Stromal cell of bone marrow (primary cell): ENCODE data around the gene KRTAP10-1.
"Not testable (repeated sequence)": the region's sequence is repeated elsewhere in the genome, so short reads cannot be mapped to it uniquely, and the experiment has no call there.

Experiments
- DNase-seq: peaks from one replicate; pipeline ENCODE4 v3.0.0-alpha.2; 2012; ENCODE audit warnings: low read depth

Gene KRTAP10-1

DNA sequence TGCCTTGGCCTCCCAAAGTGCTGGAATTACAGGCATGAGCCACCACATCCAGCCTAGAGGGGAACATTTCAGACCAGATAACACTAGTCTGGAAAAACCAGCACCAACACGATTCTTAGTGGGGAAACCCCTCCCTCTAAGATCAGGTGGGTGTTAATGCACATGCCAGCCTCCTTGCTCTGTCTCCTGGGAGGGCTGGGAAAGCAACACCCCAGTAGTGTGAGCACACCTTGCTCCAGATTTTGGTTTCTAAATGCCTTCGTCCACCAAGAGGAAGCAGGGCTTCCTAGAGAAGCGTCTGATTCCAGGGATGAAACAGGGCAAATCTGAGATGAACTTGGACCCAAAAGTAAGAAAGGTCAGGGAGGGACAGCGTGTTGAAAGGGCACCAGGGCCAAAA lies 31.3 kb upstream of the KRTAP10-1 start:
- no peak for DNase-seq

DNA sequence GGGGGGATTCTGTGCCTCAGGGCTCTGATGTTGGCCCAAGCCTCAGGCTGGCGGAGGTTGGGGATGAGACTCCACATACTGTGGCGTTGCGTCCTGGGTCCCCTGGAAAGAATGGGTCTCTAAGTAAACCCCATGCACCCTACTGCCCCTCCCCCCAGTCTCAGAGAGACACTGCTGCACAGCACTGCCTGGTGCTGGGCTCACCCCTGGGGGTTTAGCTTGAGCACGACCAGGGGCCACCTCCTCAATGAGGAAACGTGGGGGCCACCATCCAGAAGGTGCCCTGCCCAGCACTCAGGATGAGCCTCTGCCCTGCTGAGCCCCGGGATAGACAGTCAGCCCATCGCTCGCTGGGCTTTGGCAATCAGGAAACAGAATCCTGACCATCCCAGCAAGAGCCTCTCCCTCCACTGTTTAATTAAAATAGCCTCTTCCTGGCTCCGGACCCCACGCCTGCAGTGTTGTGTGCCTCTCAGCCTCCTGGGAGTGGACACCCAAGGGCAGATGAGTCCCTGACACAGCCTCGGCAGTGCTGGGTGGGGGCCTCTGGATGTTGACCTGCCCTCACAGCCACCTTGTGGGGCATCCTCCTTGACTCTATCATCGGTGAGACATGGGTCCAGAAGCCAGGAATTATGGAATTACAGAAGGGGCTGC lies 30.0 kb upstream of the KRTAP10-1 start:
- DNase-seq = no peak

DNA sequence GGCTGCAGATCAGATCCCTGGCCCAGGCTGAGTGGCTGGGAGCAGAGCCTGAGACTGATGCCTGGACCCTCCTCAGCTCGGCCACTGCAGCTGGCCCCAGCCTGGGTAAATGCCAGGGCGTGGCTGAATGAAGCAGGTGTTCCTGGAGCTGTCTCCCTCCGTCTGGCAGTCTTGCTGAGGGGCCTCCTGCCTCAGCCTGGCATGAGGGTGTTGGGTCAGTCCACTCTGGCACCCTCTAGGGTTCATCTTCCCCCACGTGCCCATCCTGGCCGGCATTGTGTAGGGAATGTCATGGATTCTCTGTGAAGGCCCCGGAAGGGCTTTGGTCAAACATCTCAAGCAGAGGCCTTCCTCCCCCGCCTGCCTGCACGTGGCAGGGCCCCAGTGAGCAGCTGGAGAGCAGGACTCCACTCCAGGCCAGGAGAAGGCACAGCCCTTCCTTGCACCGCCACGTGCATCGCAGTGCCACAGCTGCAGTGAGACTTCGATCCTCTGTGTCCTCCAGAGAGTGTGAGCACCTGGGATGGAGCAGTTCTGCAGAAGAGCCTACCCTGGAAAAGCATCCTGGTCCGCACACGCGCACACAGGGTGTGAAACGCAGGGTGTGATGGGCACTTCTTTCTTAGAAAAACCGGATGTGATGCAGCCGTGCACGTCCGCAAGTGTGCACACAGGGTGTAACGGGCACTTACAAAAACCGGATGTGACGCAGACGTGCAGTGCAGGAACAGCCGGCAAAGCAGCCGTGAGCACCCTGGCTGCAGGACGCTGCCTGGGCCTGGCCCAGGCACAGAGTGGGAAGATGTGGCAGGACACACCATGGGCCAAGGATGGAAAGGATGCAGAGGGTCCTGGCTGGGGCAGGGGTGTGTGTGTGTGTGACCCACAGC lies 28.9 kb upstream of the KRTAP10-1 start:
- DNase-seq = no peak

DNA sequence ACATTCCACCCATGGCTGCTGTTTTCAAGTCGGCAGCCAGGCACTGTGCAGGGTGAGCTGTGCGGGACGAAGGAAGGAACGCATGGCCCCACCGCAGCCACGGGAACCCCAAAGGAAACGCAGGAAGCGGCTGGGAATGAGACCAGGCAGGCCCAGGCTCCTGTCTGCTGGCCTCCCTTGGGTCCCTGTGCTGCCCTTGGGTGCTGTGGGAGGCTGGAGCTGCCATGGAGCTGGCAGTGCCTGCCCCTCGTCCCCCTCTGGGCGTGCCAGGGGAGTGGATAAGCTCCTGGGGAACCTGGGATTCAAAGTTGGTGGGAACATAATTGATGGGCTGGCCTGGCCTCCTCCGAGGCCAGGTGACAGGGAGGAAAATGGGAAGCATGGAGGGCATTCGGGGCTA lies 28.3 kb upstream of the KRTAP10-1 start:
- no peak for DNase-seq

DNA sequence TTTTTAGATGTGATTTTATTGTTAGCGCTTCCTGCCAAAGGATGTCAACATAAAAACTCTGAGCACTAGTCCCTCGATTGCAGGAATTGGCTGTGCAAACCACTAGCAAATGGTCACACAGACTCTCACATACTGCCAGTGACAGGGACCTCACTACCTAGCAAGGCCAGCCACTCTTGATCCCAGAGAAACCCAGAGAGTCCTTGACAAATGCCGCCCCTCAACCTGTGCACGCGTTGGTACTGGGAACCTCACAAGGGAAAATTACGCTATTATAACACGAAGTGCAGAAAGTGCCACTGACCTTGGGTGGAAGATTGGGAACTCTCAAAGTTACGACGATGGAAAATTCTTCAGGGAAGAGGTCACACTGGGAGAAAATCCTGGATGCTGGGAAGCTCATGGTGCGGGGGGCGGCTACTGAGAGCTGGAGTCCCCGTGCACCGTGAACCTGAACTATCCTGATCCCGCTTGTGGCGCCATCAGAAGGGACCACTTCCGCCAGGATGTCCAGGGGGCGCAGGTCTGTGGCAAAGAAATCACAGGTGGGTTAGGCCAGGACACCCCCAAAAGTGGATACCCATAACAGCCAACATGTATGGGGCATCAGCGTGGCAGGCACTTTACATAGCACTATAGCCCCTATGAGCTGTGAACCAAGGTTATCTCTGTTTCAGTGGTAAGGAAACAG lies 27.6 kb upstream of the KRTAP10-1 start:
- no peak for DNase-seq

DNA sequence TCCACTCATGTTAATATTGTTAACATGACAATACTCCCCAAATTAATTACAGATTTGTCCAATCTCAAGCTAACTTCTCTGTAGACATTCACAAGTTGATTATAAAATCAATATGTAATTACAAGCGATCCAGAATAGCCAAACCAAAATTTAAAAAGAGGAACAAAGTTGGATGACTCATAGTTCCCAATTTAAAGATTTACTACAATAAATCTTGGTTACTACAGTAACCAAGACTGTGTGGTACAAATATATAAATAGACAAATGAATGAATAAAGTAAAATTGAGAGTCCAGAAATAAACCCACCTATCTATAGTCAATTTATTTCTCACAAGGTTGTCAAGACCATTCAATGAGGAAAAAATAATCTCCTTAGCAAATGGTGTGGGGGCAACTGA lies 26.4 kb upstream of the KRTAP10-1 start:
- DNase-seq = no peak

DNA sequence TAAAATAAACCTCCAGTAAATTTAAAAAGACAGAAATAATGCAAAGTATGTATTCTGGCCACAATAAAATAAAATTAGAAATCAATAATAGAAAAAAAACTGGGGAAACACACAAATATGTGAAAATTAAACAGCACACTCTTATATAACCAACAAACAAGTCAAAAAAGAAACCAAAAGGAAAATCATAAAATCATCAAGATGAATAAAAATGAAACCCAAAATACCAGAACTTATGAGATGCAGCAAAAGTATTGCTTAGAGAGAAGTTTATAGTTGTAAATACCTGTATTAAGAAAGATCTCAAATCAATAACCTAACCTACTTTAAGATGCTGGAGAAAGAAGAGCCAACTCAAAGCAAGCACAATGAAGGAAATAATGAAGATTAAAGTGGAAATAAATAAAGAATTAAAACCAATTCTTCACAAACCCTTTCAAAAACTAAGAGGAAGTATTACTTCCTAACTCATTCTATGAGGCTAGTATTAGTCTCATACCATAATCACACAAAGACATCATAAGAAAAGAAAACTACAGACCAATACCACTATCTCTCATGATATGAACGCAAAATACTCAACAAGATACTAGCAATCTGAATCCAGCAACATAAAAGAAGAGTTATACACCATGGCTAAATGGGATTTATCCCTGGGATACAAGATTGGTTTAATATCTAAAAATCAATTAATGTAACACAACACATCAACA lies 25.0 kb upstream of the KRTAP10-1 start:
- DNase-seq = no peak

DNA sequence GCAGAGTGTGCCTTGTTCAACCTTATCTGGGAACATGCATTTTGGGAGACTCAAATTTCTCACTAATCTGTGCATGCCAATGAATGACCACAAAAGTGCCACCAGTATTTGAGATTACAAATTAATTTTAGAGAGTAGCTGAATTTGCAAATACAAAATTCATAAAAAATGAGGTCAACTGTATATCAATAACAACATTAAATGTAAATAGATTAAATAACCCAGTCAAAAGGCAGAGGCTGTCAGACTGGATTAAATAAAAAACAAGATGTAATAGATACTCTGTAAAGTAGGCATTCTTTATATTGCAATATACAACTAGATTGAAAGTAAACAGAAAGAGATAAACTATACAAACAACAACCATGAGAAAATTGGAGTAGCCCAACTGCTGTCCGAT lies 24.1 kb upstream of the KRTAP10-1 start:
- DNase-seq = no peak

DNA sequence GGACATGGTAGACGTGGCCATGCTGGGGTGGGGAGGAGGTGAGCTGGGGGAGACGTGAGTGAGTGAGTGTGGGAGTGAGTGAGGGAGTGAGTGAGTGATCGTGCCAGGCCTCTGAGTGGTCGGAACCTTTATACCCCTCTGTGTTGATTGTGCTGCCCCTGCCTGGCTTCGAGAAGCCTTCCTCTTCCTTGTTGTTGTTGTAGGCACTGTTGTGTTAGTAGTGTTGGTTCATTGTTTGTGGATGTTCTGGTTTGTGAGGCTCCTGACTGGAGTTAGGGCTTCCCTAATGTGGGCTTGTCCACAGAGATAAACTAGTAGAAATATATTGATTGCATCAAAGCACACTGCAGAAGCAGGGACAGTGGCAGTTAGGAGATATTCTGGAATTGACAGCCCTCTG lies 18.7 kb upstream of the KRTAP10-1 start, which contains the start of gene KRTAP10-3:
TSS of gene KRTAP10-3 (minus strand) at position 101 of the 400 bp plus-strand sequence. CDS start at position 21, 80 bp downstream.
- DNase-seq = no peak

DNA sequence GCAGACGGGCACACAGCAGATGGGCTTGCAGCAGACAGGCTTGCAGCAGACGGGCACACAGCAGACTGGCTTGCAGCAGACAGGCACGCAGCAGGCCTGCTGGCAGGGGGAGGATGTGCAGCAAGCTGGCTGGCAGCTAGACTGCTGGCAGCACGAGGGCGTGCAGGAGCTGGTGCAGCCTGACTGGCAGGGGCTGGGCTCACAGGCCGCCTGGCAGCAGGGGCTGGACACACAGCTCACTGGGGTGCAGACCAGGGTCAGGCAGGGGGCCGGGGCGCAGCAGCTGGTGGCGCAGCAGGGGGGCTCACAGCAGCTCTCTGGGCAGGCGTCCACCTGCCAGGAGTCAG lies 18.3 kb upstream of the KRTAP10-1 start:
- not testable (repeated sequence) for DNase-seq

DNA sequence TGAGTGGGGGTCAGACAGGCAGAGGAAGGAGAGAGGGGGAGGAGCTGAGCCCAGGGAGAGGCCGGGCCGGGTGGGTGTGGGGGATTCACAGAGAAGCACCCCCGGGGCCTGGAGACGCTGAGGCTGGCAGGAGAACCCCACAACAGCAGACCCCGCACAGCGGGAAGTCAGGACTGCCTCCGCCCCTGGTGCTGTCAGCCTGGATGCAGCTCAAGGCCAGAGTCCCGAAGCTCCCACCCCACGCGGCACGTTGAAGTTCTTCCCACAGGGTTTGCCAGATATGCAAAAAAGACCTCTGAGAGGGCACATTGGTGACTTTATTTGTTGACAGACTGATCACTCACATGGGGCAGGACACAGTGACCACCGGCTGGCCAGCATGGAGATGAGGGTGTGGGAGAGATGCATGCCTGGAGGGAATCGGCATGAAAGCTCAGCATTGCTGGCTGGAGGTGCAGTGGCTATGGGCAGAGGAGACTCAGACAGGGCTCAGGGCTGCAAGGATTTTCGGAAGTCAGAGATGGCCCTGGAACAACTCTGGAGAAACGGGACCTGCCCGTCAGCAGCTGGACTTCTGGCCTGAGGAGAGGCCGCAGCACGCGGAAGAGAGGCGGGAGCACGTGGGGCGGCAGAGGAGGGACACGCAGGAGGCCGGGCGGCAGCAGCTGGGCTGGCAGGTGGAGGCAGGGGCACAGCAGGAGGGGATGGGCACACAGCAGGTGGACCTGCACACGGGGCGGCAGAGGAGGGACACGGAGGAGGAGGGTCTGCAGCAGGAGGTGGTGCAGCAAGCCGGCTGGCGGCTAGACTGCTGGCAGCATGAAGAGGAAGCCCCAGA lies 17.7 kb upstream of the KRTAP10-1 start:
- DNase-seq = no peak

DNA sequence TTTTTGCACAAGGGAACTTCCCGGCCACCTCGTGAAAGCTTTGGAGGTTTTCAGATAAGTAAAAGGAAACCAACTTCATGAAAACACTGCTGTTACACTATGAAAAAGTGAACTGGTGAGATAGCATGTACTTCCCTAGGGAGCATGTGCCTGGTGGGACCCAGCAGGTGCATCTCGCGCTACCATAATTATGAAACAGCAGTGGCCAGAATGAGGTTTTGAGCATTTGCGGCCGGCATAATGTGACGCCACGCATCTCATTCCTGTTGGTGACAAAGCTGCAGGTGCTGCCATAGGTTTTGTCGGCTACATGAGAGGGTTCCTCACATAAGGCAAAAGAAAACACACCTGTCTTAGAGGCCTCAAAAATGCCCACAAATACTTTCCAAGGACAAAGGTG lies 16.9 kb upstream of the KRTAP10-1 start:
- DNase-seq = no peak

DNA sequence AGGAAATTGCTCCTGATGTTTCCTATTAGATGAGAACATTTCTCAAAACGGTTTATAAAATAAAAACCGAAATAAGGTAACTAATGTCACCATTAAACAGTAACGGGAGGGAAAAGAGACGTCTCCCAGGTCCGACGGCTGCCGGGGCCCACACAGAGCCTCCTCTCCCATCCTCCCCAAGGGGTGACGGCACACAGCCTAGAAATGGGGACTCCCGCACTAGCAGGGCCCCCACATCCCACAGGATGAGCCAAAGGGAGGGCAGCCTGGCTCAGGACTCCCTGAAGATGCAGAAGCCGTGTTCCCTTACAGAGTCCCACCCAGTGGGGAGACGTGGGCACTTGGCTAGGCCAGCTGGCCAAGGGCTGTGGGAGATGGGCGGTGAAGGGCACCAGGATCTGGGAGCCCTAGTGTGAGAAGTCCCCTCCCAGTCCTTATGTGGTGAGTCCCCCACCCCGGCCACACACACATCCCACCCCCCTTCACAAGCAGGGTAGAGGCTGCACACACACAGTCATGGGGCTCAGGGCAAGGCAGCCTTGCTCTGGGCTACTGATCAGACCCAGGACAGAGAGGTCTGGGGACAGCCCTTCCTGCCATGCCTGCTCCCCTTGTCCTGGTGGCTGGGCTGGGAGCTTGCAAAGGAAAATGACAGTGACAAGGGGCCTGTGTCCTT lies 15.3 kb upstream of the KRTAP10-1 start:
- DNase-seq = no peak

DNA sequence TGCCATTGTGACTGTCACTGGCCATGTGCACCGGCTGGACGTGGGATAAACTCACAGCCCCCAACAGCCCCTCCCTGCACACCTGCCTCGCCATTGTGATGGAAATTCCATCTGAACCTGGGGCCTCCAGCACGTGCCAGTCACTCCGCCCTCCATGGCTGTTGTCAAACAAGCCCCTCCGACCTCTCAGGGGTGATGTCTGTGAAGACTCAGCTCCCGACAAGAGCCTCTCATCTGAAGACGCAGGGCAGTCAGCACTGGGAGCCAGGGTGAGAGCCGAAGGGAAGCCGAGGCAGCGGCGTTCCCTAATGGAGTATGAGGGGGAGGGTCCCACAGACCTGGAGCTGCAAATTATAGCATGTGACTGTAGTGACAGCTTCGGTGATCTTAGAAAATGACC lies 12.7 kb upstream of the KRTAP10-1 start:
- DNase-seq = no peak

DNA sequence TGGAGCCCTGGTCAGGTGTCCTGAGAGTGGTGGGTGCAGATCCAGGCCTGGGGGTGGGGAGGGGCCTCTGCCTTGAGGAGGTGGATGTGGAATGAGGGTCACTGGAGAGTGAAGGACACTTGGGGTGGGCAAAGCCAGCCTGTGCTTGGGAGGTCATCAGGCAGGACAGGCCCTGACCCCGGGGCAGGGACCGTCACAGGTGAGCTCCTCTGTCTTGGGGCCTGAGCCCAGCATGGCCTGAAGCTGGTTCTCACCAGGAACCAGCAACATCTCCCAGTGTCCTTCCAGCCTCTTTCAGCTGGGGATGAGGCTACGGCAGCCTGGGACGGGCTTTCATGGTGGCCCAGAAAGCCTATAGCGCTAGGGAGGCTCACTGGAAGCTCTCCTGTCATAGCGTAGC lies 12.1 kb upstream of the KRTAP10-1 start:
- DNase-seq = no peak

DNA sequence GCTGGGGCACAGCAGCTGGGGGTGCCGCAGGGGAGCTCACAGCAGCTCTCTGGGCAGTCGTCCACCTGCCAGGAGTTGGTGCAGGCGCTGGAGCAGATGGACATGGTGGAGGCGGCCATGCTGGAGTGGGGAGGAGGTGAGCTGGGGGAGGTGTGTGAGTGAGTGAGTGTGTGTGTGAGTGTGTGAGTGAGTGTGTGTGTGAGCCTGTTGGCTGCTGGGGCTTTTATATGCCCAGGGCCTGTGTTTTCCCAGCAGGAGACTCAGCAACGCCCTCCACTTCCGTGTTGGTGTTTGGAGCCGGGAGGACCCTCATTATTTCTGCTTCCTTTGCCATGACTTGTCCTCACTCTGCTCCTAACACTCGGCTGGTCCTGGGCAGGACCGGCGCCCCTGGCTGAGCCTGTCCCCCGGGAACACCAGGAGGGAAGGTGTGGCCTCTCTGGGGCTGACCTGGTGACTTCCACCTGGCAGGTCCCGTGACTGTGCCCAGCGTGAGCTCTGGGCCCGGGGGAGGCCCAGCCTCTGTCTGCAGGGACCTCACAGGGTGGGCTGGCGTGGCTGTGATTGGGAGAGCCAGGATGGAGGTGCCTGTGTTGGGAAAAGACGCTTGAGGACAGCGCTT lies 11.5 kb upstream of the KRTAP10-1 start, which contains the start of gene KRTAP10-2:
TSS of gene KRTAP10-2 (minus strand) at position 166 of the 622 bp plus-strand sequence. CDS start at position 119, 47 bp downstream.
- DNase-seq = no peak

DNA sequence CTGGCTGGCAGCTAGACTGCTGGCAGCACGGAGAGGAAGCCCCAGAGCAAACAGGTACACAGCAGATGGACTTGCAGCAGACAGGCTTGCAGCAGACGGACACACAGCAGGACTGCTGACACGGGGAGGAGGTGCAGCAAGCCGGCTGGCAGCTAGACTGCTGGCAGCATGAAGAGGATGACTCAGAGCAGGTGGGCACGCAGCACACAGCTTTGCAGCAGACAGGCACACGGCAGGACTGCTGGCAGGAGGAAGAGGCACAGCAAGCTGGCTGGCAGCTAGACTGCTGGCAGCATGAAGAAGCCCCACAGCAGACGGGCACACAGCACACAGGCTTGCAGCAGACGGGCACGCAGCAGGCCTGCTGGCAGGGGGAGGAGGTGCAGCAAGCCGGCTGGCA lies 10.8 kb upstream of the KRTAP10-1 start:
- DNase-seq = no peak

DNA sequence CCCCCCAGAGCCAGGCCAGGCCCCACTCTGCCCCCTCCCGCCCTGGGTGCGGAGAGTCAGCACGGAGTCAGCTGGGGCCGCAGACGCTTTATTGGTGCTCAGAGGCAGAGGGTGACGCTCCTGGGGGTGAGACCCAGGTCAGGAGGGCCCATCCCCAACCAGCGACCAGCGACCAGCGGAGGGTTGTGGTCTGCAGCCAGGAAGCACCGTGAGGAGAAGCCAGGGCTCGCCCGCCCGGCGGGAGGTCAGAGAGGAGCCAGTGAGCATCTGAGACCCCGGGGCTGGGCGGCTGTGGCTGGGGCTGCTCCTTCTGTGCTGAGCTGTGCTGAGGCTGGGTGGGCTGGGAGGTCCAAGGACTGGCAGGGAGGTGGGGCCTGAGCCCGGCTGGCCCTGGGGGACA lies 10.3 kb upstream of the KRTAP10-1 start:
- not testable (repeated sequence) for DNase-seq

DNA sequence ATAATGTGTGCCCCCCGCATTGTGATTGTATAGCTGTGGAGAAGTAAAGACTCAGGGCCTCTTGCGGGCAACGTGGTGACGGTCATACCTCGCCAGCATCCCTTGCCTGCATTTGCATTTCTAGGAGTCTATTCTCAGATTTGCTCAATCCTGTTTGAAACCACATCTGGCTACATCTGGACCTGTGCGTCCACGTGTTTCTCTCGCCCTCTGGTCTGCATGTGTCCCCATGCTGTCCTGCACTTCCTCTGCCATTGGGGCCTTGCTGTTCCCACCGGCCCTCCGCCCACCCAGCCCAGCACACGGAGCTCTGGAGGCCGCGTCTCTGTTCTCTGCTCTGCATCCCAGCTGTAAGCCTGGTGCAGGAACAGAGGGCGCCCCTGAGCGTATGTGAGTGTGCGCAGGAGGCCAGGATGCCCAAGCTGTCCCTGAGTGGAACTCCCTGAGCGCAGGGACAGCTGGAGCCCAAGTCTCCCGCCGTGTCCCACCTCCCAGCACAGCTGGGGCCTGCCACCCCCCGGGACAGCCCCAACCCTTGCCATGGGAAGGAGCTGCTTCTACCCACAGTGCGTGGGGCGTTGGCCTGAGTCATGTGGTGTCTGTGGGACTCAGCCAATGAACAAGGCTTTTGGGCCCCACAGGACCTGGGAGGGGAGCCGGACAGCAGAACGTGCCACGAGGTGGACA lies 9.7 kb upstream of the KRTAP10-1 start:
- DNase-seq = no peak

DNA sequence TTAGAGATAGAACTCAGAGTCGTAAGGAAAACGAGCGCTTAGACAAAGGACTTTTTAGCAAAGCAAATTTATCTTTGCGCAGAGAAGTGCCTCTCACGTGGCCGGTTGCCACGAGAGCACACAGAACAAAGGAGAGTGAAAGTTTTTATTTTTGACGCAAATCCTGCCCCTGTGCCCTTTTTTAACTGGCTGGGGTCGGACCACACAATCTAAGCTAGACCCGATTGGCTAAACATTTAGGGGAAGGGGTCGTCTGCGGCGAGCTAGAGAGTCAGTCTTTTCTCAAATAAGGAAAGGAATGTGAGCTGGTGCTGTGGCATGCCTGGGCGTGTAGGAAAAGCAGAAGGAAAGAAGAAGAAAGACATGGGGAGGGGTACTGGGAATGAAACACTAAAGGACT lies 8.9 kb upstream of the KRTAP10-1 start:
- DNase-seq = no peak
